CD4-positive, CD25-positive, alpha-beta regulatory T cell (primary cell): ENCODE results near the gene PCGF1. TPM values are rescaled to one million over a fixed set of nuclear protein-coding genes. Genes with fewer than 3 reads are reported as not detected.

ENCODE experiments used
- ATAC-seq, 2 donors: fragments of 150-1000 bp; cut with Tn5 transposase; one replicate each; pipeline ENCODE4 v1.10.0; 2021; ENCODE audit warnings: low read depth in 2 of 2, moderate number of reproducible peaks in 2 of 2, moderate library complexity in 1 of 2
- DNase-seq, 3 donors: peaks; one replicate each; pipeline versions ENCODE4 v3.0.0 to v3.0.0-alpha.2; 2012 to 2022; ENCODE audit warnings: mixed read lengths in 1 of 3
- H3K27ac ChIP-seq: one replicate; pipeline ENCODE4 v1.7.0; 2013; ENCODE audit warnings: mild to moderate bottlenecking, low read length; ENCODE audit not compliant: insufficient read depth, poor library complexity, severe bottlenecking
- H3K27me3 ChIP-seq: one replicate; pipeline ENCODE4 v1.7.0; 2013; ENCODE audit warnings: low read length; ENCODE audit not compliant: control insufficient read depth, insufficient read depth
- H3K36me3 ChIP-seq: one replicate; pipeline ENCODE4 v1.7.0; 2013; ENCODE audit warnings: mild to moderate bottlenecking, low read length, moderate library complexity; ENCODE audit not compliant: control insufficient read depth, insufficient read depth
- H3K4me1 ChIP-seq: 2 replicates; pipeline ENCODE4 v1.7.0; 2013; ENCODE audit warnings: mild to moderate bottlenecking, low read length; ENCODE audit not compliant: insufficient read depth, control insufficient read depth, poor library complexity, severe bottlenecking
- H3K4me3 ChIP-seq: one replicate; pipeline ENCODE4 v1.7.0; 2013; ENCODE audit warnings: low read depth, mild to moderate bottlenecking, low read length, moderate library complexity
- H3K9me3 ChIP-seq, 2 experiments: 1 replicate in 1 of 2; 2 replicates in 1 of 2; pipeline ENCODE4 v1.7.0; 2013; ENCODE audit warnings: low read length in 2 of 2, mild to moderate bottlenecking in 1 of 2, moderate library complexity in 1 of 2; ENCODE audit not compliant: control insufficient read depth in 2 of 2
- H3K27ac Mint-ChIP-seq, 3 donors: one replicate each; pipeline ENCODE4 v1.8.0; 2020 to 2022; ENCODE audit warnings: mild to moderate bottlenecking in 3 of 3, mixed read lengths in 3 of 3, moderate library complexity in 2 of 3
- H3K27me3 Mint-ChIP-seq: one replicate; pipeline ENCODE4 v1.8.0; 2022; ENCODE audit warnings: mild to moderate bottlenecking, mixed read lengths
- H3K36me3 Mint-ChIP-seq: one replicate; pipeline ENCODE4 v1.8.0; 2020; ENCODE audit warnings: mixed read lengths
- H3K4me1 Mint-ChIP-seq, 4 donors: one replicate each; pipeline ENCODE4 v1.8.0; 2020 to 2022; ENCODE audit warnings: mixed read lengths in 4 of 4, mild to moderate bottlenecking in 1 of 4
- H3K4me3 Mint-ChIP-seq, 4 donors: one replicate each; pipeline ENCODE4 v1.8.0; 2020 to 2022; ENCODE audit warnings: mild to moderate bottlenecking in 4 of 4, mixed read lengths in 4 of 4, moderate library complexity in 3 of 4
- H3K9me3 Mint-ChIP-seq, 7 donors: one replicate each; pipeline ENCODE4 v1.8.0; 2020 to 2022; ENCODE audit warnings: mixed read lengths in 7 of 7, mild to moderate bottlenecking in 3 of 7, moderate library complexity in 2 of 7
- polyA plus RNA-seq, 4 donors: library from polyadenylated mRNA; unstranded; fragments of 300-500 nt; fragmentation: Illumina TruSeq; gene quantifications; one replicate each; pipeline ENCODE4 v1.2.3, GENCODE V29; 2021
- total RNA-seq: library from RNA; stranded (reverse); gene quantifications from one replicate; pipeline ENCODE4 v1.2.3, GENCODE V29; 2022

The PCGF1 gene
- total and polyA plus RNA-seq, 5 donors from 2014 or later = 13.8 to 23.9 (median 16.7) TPM

- DNase-seq (no peak), ATAC-seq (no peak)
- Mint-ChIP-seq H3K9me3 (no peaks in the 10 kb centered on the region), H3K4me1 (peaks cover 7 to 19% (median 16%) of the 10 kb centered on the region in 4 donors), H3K27me3 (peaks cover 13% of the 10 kb centered on the region), H3K36me3 (peaks cover 10% of the 10 kb centered on the region), H3K4me3 (no peak overlapping the region), H3K27ac (no peak overlapping the region)
- peaks cover 19% of the 10 kb centered on the region for H3K27me3 ChIP-seq
- H3K4me1 ChIP-seq = peaks cover 13% of the 10 kb centered on the region
- no peak overlapping the region for H3K4me3 ChIP-seq
- no peak overlapping the region for H3K27ac ChIP-seq
- H3K9me3 ChIP-seq = no peaks in the 10 kb centered on the region
- no peaks in the 10 kb centered on the region for H3K36me3 ChIP-seq
Measured at GRCh38 chr2:74535440-74535965, 28.0 kb upstream of the PCGF1 start.

- H3K4me3 ChIP-seq = no peak overlapping the region
- H3K36me3 ChIP-seq = no peaks in the 10 kb centered on the region
- H3K27me3 Mint-ChIP-seq = peaks cover 13% of the 10 kb centered on the region
- ATAC-seq (no peak), DNase-seq (no peak)
- no peak overlapping the region for H3K4me3 Mint-ChIP-seq
- H3K27me3 ChIP-seq = peaks cover 14% of the 10 kb centered on the region
- H3K36me3 Mint-ChIP-seq = peaks cover 10% of the 10 kb centered on the region
- peaks cover 7 to 20% (median 16%) of the 10 kb centered on the region in 4 donors for H3K4me1 Mint-ChIP-seq
- H3K4me1 ChIP-seq = peaks cover 19% of the 10 kb centered on the region
- H3K27ac Mint-ChIP-seq = no peak overlapping the region
- H3K9me3 Mint-ChIP-seq = no peaks in the 10 kb centered on the region
- no peak overlapping the region for H3K27ac ChIP-seq
- H3K9me3 ChIP-seq = no peaks in the 10 kb centered on the region
Measured at GRCh38 chr2:74534411-74534810, 26.9 kb upstream of the PCGF1 start.

- H3K9me3 ChIP-seq = no peaks in the 10 kb centered on the region
- Mint-ChIP-seq H3K27me3 (peaks cover 7% of the 10 kb centered on the region), H3K36me3 (peaks cover 10% of the 10 kb centered on the region), H3K4me1 (peaks cover 7 to 28% (median 23%) of the 10 kb centered on the region in 4 donors), H3K9me3 (no peaks in the 10 kb centered on the region), H3K27ac (no peak overlapping the region), H3K4me3 (no peak overlapping the region)
- H3K27ac ChIP-seq = no peak overlapping the region
- H3K36me3 ChIP-seq = no peaks in the 10 kb centered on the region
- peaks cover 11% of the 10 kb centered on the region for H3K27me3 ChIP-seq
- peaks cover 27% of the 10 kb centered on the region for H3K4me1 ChIP-seq
- DNase-seq (no peak), ATAC-seq (no peak)
- H3K4me3 ChIP-seq = no peak overlapping the region
Measured at GRCh38 chr2:74533464-74533863, 26.0 kb upstream of the PCGF1 start.

- peaks cover 7 to 39% (median 27%) of the 10 kb centered on the region in 4 donors for H3K4me1 Mint-ChIP-seq
- peak overlapping the region; percentile 17 to 67 (median 49) for H3K27ac Mint-ChIP-seq
- no peaks in the 10 kb centered on the region for H3K27me3 Mint-ChIP-seq
- peaks cover 22% of the 10 kb centered on the region for H3K36me3 Mint-ChIP-seq
- Histone ChIP-seq H3K36me3 (peaks cover 10% of the 10 kb centered on the region), H3K27me3 (peaks cover 2% of the 10 kb centered on the region), H3K4me3 (no peak overlapping the region), H3K4me1 (peaks cover 27% of the 10 kb centered on the region), H3K27ac (no peak overlapping the region), H3K9me3 (no peaks in the 10 kb centered on the region)
- peak overlapping the region; percentile 72 to 96 (median 80) for H3K4me3 Mint-ChIP-seq
- H3K9me3 Mint-ChIP-seq = no peaks in the 10 kb centered on the region
- DNase-seq = peak in 2 of 3 donors; percentile 55 to 79
- no peak for ATAC-seq
Measured at GRCh38 chr2:74532222-74532621, 24.7 kb upstream of the PCGF1 start.

GRCh38 chr2:74531666-74532065, 24.2 kb upstream of the PCGF1 start:
- Histone ChIP-seq H3K4me3 (peak overlapping the region; percentile 75), H3K9me3 (no peaks in the 10 kb centered on the region), H3K27ac (no peak overlapping the region), H3K36me3 (peaks cover 16% of the 10 kb centered on the region), H3K27me3 (no peaks in the 10 kb centered on the region), H3K4me1 (peaks cover 27% of the 10 kb centered on the region)
- DNase-seq (no peak), ATAC-seq (no peak)
- Mint-ChIP-seq H3K27ac (peak overlapping the region in 2 of 3 donors; percentile 17 to 49), H3K4me1 (peaks cover 7 to 45% (median 27%) of the 10 kb centered on the region in 4 donors), H3K27me3 (no peaks in the 10 kb centered on the region), H3K4me3 (peak overlapping the region; percentile 54 to 96 (median 90)), H3K9me3 (no peaks in the 10 kb centered on the region), H3K36me3 (peaks cover 27% of the 10 kb centered on the region)

GRCh38 chr2:74530239-74531187, 23.0 kb upstream of the PCGF1 start:
- H3K4me1 Mint-ChIP-seq = peaks cover 7 to 51% (median 30%) of the 10 kb centered on the region in 4 donors
- Histone ChIP-seq H3K4me1 (peaks cover 27% of the 10 kb centered on the region), H3K36me3 (peaks cover 23% of the 10 kb centered on the region), H3K27me3 (no peaks in the 10 kb centered on the region), H3K27ac (peak overlapping the region; percentile 89), H3K9me3 (no peaks in the 10 kb centered on the region), H3K4me3 (peak overlapping the region; percentile 75)
- H3K36me3 Mint-ChIP-seq = peaks cover 37% of the 10 kb centered on the region
- H3K9me3 Mint-ChIP-seq = no peaks in the 10 kb centered on the region
- no peaks in the 10 kb centered on the region for H3K27me3 Mint-ChIP-seq
- peak; percentile 31 to 60 (median 34) for DNase-seq
- ATAC-seq = peak; percentile 5 to 7
- H3K27ac Mint-ChIP-seq = peak overlapping the region; percentile 89 to 95 (median 94)
- H3K4me3 Mint-ChIP-seq = peak overlapping the region; percentile 87 to 96 (median 94)

GRCh38 chr2:74529357-74530238, 22.1 kb upstream of the PCGF1 start, which contains the start of the genes AUP1 and HTRA2:
AUP1 (minus strand) TSS chr2:74529706; CDS start chr2:74529629, 77 bp downstream.
HTRA2 (plus strand) TSS chr2:74529933; CDS start chr2:74530007, 74 bp downstream.
- H3K36me3 Mint-ChIP-seq = peaks cover 37% of the 10 kb centered on the region
- H3K27ac Mint-ChIP-seq = peak within 1 kb of the TSS; percentile 92 to 95 (median 94)
- Histone ChIP-seq H3K9me3 (no peaks in the 10 kb centered on the region), H3K27me3 (no peaks in the 10 kb centered on the region), H3K36me3 (peaks cover 23% of the 10 kb centered on the region), H3K4me1 (peaks cover 27% of the 10 kb centered on the region), H3K4me3 (peak within 1 kb of the TSS; percentile 75), H3K27ac (peak within 1 kb of the TSS; percentile 89)
- no peaks in the 10 kb centered on the region for H3K27me3 Mint-ChIP-seq
- no peaks in the 10 kb centered on the region for H3K9me3 Mint-ChIP-seq
- H3K4me3 Mint-ChIP-seq = peak within 1 kb of the TSS; percentile 87 to 96 (median 94)
- ATAC-seq = peak; percentile 91 to 92
- DNase-seq = peak; percentile 78 to 98 (median 88)
- peaks cover 7 to 51% (median 30%) of the 10 kb centered on the region in 4 donors for H3K4me1 Mint-ChIP-seq
